Transverse colon (tissue), 4 donors: ENCODE data around the gene SRPK2. TPM values are rescaled to one million over a fixed set of nuclear protein-coding genes. Genes with fewer than 3 reads are reported as not detected.
"Not testable (repeated sequence)": the region's sequence is repeated elsewhere in the genome, so short reads cannot be mapped to it uniquely, and the experiment has no call there.

Source experiments
- DNase-seq: peaks from one replicate; pipeline ENCODE4 v3.0.0-alpha.2; 2019
- H3K27ac ChIP-seq, 4 donors: fragments of 200-600 bp; sonication (generic); 2 replicates each; pipeline ENCODE4 v1.5.1; 2016 to 2018; ENCODE audit warnings: inconsistent platforms in 4 of 4
- H3K27me3 ChIP-seq: fragments of 200-600 bp; sonication (generic); 2 replicates; pipeline ENCODE4 v1.5.1; 2017; ENCODE audit warnings: inconsistent platforms
- H3K36me3 ChIP-seq, 4 donors: fragments of 200-600 bp; sonication (generic); 2 replicates each; pipeline ENCODE4 v1.5.1; 2017 to 2019; ENCODE audit warnings: inconsistent platforms in 4 of 4
- H3K4me1 ChIP-seq, 4 donors: fragments of 200-600 bp; sonication (generic); 2 replicates each; pipeline ENCODE4 v1.5.1; 2017 to 2020; ENCODE audit warnings: inconsistent platforms in 4 of 4
- H3K4me3 ChIP-seq, 4 donors: fragments of 200-600 bp; sonication (generic); 1 replicate in 1 of 4; 2 replicates in 3 of 4; pipeline versions ENCODE4 v1.5.1 to v1.6.1; 2017 to 2019; ENCODE audit warnings: inconsistent platforms in 4 of 4
- H3K9me3 ChIP-seq, 2 donors: fragments of 200-600 bp; sonication (generic); 2 replicates each; pipeline ENCODE4 v1.5.1; 2017 to 2019; ENCODE audit warnings: inconsistent platforms in 2 of 2
- EP300 ChIP-seq: sonication (generic); formaldehyde crosslinking; IDR thresholded peaks from one replicate; pipeline ENCODE4 v1.6.1; 2017; ENCODE audit warnings: antibody characterized with exemption, low read depth
- POLR2A ChIP-seq: fragments of 450-650 bp; IDR thresholded peaks from one replicate; pipeline ENCODE4 v1.6.1; 2016; ENCODE audit warnings: antibody characterized with exemption, mild to moderate bottlenecking, moderate library complexity
- POLR2AphosphoS5 ChIP-seq, 3 donors: sonication (generic); formaldehyde crosslinking; IDR thresholded peaks; one replicate each; pipeline ENCODE4 v1.6.1; 2016; ENCODE audit warnings: antibody characterized with exemption in 3 of 3
- WGBS, 2 donors: methylation state at CpG; one replicate each; pipeline ENCODE4 v1.1.5; 2018; ENCODE audit warnings: low coverage in 1 of 2; 5-methylcytosine and 5-hydroxymethylcytosine counted together
- in situ Hi-C, 4 donors: fragments of 200-750 bp; cut with MboI; loops; one replicate each; pipeline versions ENCODE4 v1.15.0 to v1.15.1; 2017; ENCODE audit warnings: low sequenced_read_pairs in 3 of 4, low pct_ligation_motif_present in 1 of 4, low pct_unique_long_range_greater_than_20kb in 1 of 4
- intact Hi-C: fragments of 100-400 bp; cut with DNase I; formaldehyde crosslinking; loops from one replicate; pipeline ENCODE4 v1.15.1; 2023; ENCODE audit warnings: low total_unique reads
- total RNA-seq, 4 donors: library from RNA; depleted of rRNA; stranded (reverse); fragments of >200 nt; gene quantifications; one replicate each; pipeline ENCODE4 v1.1.0, GENCODE V29; 2016
- TF ChIP-seq, protein P1 (sequence below), 5 experiments: fragments of 200-600 bp in 3 of 5; fragments of 450-650 bp in 2 of 5; sonication (generic) in 3 of 5; IDR thresholded peaks; 1 replicate in 2 of 5; 2 replicates in 3 of 5; pipeline ENCODE4 v1.5.1; 2016 to 2017; ENCODE audit warnings: antibody characterized with exemption in 5 of 5, inconsistent platforms in 3 of 5, mild to moderate bottlenecking in 2 of 5, moderate library complexity in 1 of 5

SRPK2 gene
- total RNA-seq, 4 donors from 2014 or later = 18.3 to 93.1 (median 43.8) TPM

DNA sequence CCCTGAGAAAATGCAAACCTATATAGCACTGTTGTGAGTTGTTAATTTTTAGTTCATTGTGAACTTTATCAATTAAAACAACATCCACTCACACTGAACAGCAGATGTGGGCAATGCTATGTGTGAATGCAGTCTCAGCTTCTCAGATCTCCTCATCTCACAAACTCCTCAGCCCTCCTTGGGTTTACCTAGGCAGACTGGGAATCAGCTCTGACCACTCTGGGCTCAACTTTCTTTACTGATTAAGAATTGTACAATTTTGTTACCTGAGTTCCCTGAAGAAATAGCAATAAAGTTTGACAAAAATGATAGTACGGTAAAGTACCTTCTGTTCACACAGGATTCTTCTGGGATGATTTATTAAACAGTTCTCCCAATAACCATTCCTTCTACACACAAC lies 124.0 kb downstream of the SRPK2 start:
- Histone ChIP-seq H3K9me3 (no peaks in the 10 kb centered on the region), H3K4me1 (peaks cover 5 to 42% (median 27%) of the 10 kb centered on the region in 4 donors), H3K36me3 (no peaks in the 10 kb centered on the region), H3K27ac (no peak overlapping the region), H3K27me3 (no peaks in the 10 kb centered on the region), H3K4me3 (no peak overlapping the region)
- intact Hi-C loops (no loop called here), in situ Hi-C loops (no loop called here)
- no peak for DNase-seq
- WGBS, 2 donors = 94 to 100% methylated on average over 1 of the region's 1 CpG
- TF ChIP-seq POLR2AphosphoS5 (IDR thresholded peaks at IDR 0.05) (no peak), EP300 (no peak), POLR2A (no peak)

DNA sequence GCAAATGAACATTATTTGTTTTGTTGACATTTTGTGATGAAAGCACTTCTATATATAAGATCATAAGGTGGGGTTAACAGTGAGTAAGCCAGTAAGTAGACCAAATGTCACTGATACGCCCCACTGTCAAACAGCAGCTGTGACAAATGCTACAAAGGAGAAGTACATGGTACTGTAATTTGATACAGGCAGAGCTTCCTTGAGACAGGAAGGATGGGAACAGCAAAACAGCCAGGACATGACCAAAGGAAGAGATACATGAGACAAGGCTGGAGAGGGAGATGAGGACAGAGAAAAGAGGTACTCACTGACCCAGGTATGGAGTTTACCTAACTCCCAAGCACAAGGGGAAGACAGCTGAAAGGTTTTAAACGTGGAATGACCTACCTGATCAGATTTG lies 127.0 kb downstream of the SRPK2 start:
- no peaks in the 10 kb centered on the region for H3K27me3 ChIP-seq
- peak; percentile 16 for DNase-seq
- no peaks in the 10 kb centered on the region for H3K36me3 ChIP-seq
- H3K4me1 ChIP-seq = peaks cover 15 to 39% (median 18%) of the 10 kb centered on the region in 4 donors
- TF ChIP-seq POLR2AphosphoS5 (IDR thresholded peaks at IDR 0.05) = peak in 1 of 3 donors; percentile 13
- TF ChIP-seq, protein P1, sequence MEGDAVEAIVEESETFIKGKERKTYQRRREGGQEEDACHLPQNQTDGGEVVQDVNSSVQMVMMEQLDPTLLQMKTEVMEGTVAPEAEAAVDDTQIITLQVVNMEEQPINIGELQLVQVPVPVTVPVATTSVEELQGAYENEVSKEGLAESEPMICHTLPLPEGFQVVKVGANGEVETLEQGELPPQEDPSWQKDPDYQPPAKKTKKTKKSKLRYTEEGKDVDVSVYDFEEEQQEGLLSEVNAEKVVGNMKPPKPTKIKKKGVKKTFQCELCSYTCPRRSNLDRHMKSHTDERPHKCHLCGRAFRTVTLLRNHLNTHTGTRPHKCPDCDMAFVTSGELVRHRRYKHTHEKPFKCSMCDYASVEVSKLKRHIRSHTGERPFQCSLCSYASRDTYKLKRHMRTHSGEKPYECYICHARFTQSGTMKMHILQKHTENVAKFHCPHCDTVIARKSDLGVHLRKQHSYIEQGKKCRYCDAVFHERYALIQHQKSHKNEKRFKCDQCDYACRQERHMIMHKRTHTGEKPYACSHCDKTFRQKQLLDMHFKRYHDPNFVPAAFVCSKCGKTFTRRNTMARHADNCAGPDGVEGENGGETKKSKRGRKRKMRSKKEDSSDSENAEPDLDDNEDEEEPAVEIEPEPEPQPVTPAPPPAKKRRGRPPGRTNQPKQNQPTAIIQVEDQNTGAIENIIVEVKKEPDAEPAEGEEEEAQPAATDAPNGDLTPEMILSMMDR (IDR thresholded peaks at IDR 0.05) = no peak
- in situ Hi-C loops (no loop called here), intact Hi-C loops (no loop called here)
- H3K9me3 ChIP-seq = no peaks in the 10 kb centered on the region
- WGBS, 2 donors = 40 to 55% methylated on average over 1 to 2 of the region's 2 CpGs
- no peak overlapping the region for H3K4me3 ChIP-seq
- peak overlapping the region in 3 of 4 donors; percentile 42 to 56 (median 49) for H3K27ac ChIP-seq

DNA sequence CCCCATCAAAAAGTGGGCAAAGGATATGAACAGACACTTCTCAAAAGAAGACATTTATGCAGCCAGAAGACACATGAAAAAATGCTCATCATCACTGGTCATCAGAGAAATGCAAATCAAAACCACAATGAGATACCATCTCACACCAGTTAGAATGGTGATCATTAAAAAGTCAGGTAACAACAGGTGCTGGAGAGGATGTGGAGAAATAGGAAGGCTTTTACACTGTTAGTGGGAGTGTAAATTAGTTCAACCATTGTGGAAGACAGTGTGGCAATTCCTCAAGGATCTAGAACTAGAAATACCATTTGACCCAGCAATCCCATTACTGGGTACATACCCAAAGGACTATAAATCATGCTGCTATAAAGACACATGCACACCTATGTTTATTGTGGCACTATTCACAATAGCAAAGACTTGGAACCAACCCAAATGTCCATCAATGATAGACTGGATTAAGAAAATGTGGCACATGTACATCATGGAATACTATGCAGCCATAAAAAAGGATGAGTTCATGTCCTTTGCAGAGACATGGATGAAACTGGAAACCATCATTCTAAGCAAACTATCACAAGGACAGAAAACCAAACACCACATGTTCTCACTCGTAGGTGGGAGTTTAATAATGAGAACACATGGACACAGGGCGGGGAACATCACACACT lies 128.4 kb downstream of the SRPK2 start:
- H3K36me3 ChIP-seq, H3K27ac ChIP-seq, intact Hi-C loops, H3K27me3 ChIP-seq, in situ Hi-C loops, DNase-seq, H3K4me3 ChIP-seq, H3K9me3 ChIP-seq: not testable (repeated sequence)
- 100% methylated on average over 2 of the region's 2 CpGs; no CpG with 5 or more reads in 1 of the 2 donors for WGBS, 2 donors
- peaks cover 13 to 34% (median 17%) of the 10 kb centered on the region in 4 donors for H3K4me1 ChIP-seq

DNA sequence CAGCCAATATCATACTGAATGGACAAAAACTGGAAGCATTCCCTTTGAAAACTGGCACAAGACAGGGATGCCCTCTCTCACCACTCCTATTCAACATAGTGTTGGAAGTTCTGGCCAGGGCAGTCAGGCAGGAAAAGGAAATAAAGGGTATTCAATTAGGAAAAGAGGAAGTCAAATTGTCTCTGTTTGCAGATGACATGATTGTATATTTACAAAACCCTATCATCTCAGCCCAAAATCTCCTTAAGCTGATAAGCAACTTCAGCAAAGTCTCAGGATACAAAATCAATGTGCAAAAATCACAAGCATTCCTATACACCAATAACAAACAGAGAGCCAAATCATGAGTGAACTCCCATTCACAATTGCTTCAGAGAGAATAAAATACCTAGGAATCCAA lies 129.8 kb downstream of the SRPK2 start:
- H3K4me1 ChIP-seq = peaks cover 13 to 34% (median 17%) of the 10 kb centered on the region in 4 donors
- intact Hi-C loops, H3K9me3 ChIP-seq, DNase-seq, H3K4me3 ChIP-seq, H3K27ac ChIP-seq, H3K27me3 ChIP-seq, in situ Hi-C loops, H3K36me3 ChIP-seq: not testable (repeated sequence)

DNA sequence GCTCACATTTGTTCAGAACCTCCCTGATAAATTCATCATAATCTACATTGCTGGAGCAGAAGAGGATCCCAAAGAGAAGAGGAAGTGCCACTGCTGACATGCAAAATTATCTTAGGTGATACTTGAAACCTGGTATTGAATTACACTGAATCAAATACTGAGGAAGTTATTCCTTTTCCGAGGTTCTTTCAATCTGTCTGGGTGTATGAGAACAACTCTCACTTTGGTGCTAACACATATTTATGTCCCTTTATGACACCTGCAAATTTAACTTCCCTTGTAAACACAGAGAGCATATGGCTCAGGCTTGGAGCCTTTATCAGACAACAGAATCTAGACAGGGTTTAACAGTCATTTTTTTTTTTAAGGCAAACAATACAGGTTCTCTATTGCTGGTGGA lies 131.4 kb downstream of the SRPK2 start:
- peaks cover 15 to 35% (median 17%) of the 10 kb centered on the region in 4 donors for H3K4me1 ChIP-seq
- no peak for DNase-seq
- peak overlapping the region in 1 of 4 donors; percentile 14 for H3K4me3 ChIP-seq
- in situ Hi-C loops = no loop called here
- TF ChIP-seq POLR2AphosphoS5 (IDR thresholded peaks at IDR 0.05) (peak in 1 of 3 donors; percentile 30), POLR2A (no peak)
- no peaks in the 10 kb centered on the region for H3K27me3 ChIP-seq
- no peaks in the 10 kb centered on the region for H3K9me3 ChIP-seq
- H3K27ac ChIP-seq = peak overlapping the region; percentile 4 to 64 (median 48)
- H3K36me3 ChIP-seq = no peaks in the 10 kb centered on the region
- WGBS, 2 donors = 0% methylated on average over 1 of the region's 1 CpG
- intact Hi-C loops = no loop called here

DNA sequence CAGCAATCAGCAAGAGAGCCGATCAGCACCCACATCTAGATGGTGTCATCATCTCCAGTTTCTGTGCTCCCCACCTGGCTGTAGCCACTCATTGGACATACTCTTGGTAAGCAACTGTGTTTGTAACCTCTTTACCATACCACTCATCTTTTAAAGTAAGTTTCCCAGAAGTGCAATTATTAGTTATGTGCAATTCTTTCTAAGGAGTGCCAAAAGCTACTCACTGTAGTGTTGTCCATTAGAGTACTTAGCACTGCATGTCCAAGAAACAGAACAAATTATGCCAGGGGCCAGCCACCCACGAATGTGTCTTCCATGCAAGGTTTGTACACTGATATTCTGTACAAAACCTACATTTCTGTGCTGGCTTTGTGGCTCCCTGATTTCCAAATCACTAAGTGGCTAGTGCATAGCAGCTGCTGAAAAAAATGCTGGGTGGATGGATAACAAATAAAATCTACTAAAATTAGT lies 131.9 kb downstream of the SRPK2 start:
- intact Hi-C loops = no loop called here
- no peaks in the 10 kb centered on the region for H3K27me3 ChIP-seq
- H3K4me3 ChIP-seq = no peak overlapping the region
- H3K36me3 ChIP-seq = no peaks in the 10 kb centered on the region
- peaks cover 13 to 37% (median 16%) of the 10 kb centered on the region in 4 donors for H3K4me1 ChIP-seq
- TF ChIP-seq POLR2A = no peak
- no peak for TF ChIP-seq POLR2AphosphoS5 (IDR thresholded peaks at IDR 0.05)
- TF ChIP-seq, protein P1 (IDR thresholded peaks at IDR 0.05) = no peak
- TF ChIP-seq EP300 = no peak
- in situ Hi-C loops = no loop called here
- DNase-seq = no peak
- H3K27ac ChIP-seq = peak overlapping the region; percentile 4 to 64 (median 48)
- H3K9me3 ChIP-seq = no peaks in the 10 kb centered on the region
- WGBS, 2 donors = 55 to 64% methylated on average over 2 of the region's 2 CpGs
